SIG-M5 treated with dmso at 0.1 percent for 504 hours (cell line): Measurements from ENCODE around the gene SH2D1A.
"Not testable (repeated sequence)": the region's sequence is repeated elsewhere in the genome, so short reads cannot be mapped to it uniquely, and the experiment has no call there.

Experiments
- DNase-seq: peaks from one replicate; lab custom pipeline; 2025; ENCODE audit not compliant: unreplicated experiment; lab: John Stamatoyannopoulos, UW

Gene SH2D1A

GRCh38 chrX:124346117-124346876 is at the start of gene SH2D1A:
Gene SH2D1A, plus strand, starts transcription at chrX:124346563. Its CDS starts 80 bp downstream, at chrX:124346643.
- DNase-seq: no peak

GRCh38 chrX:124299323-124299722 is 47.0 kb upstream of the SH2D1A start:
- DNase-seq: not testable (repeated sequence)

- no peak for DNase-seq
Observed at GRCh38 chrX:124300405-124300804, 46.0 kb upstream of the SH2D1A start.

- no peak for DNase-seq
Observed at GRCh38 chrX:124307253-124307907, 39.0 kb upstream of the SH2D1A start.

- DNase-seq: no peak
Observed at GRCh38 chrX:124325732-124326131, 20.6 kb upstream of the SH2D1A start.

- no peak for DNase-seq
Observed at GRCh38 chrX:124328765-124329164, 17.6 kb upstream of the SH2D1A start.

- no peak for DNase-seq
Observed at GRCh38 chrX:124332481-124333424, 13.6 kb upstream of the SH2D1A start, which contains the start of gene TEX13D. Gene TEX13D, plus strand, starts transcription at chrX:124332660. Its CDS starts 258 bp downstream, at chrX:124332918.

GRCh38 chrX:124333862-124334261 is 12.5 kb upstream of the SH2D1A start:
- no peak for DNase-seq

GRCh38 chrX:124334555-124334954 is 11.8 kb upstream of the SH2D1A start:
- not testable (repeated sequence) for DNase-seq

- no peak for DNase-seq
Observed at GRCh38 chrX:124335598-124335997, 10.8 kb upstream of the SH2D1A start.

GRCh38 chrX:124337916-124338315 is 8.4 kb upstream of the SH2D1A start:
- DNase-seq: no peak

GRCh38 chrX:124338733-124339514 is 7.4 kb upstream of the SH2D1A start:
- DNase-seq: no peak

- DNase-seq: no peak
Observed at GRCh38 chrX:124341396-124342132, 4.8 kb upstream of the SH2D1A start.

- DNase-seq: no peak
Observed at GRCh38 chrX:124342174-124342867, 4.0 kb upstream of the SH2D1A start.

- no peak for DNase-seq
Observed at GRCh38 chrX:124343016-124343415, 3.3 kb upstream of the SH2D1A start.

GRCh38 chrX:124344246-124344645 is 2.1 kb upstream of the SH2D1A start:
- no peak for DNase-seq

GRCh38 chrX:124346877-124347241 is 496 bp downstream of the SH2D1A start:
- DNase-seq: no peak

- no peak for DNase-seq
Observed at GRCh38 chrX:124347242-124347641, 879 bp downstream of the SH2D1A start.

GRCh38 chrX:124348182-124348581 is 1.8 kb downstream of the SH2D1A start:
- no peak for DNase-seq
